ENCODE results near the gene CAB39.
"Not testable (repeated sequence)": the region's sequence is repeated elsewhere in the genome, so short reads cannot be mapped to it uniquely, and the experiment has no call there.

The CAB39 gene

GRCh38 chr2:230696670-230697069 is 16.0 kb upstream of the CAB39 start:
- in situ Hi-C loops (cut with MboI; ENCODE audit: low pct_unique_long_range_greater_than_20kb, low sequenced_read_pairs, unreplicated experiment): no loop called here
- TF ChIP-seq CTCF (IDR thresholded peaks at IDR 0.05; ENCODE audit: extremely low read depth, insufficient read depth, missing control alignments): no peak
- DNase-seq (ENCODE audit: low spot score): no peak

- DNase-seq (ENCODE audit: low spot score): no peak
- in situ Hi-C loops (cut with MboI; ENCODE audit: low pct_unique_long_range_greater_than_20kb, low sequenced_read_pairs, unreplicated experiment): no loop called here
- no peak for TF ChIP-seq CTCF (IDR thresholded peaks at IDR 0.05; ENCODE audit: extremely low read depth, insufficient read depth, missing control alignments)
Observed at GRCh38 chr2:230697676-230698075, 15.0 kb upstream of the CAB39 start.

GRCh38 chr2:230698753-230699152 is 13.9 kb upstream of the CAB39 start:
- not testable (repeated sequence) for DNase-seq (ENCODE audit: low spot score)

GRCh38 chr2:230700447-230700846 is 12.2 kb upstream of the CAB39 start:
- no peak for TF ChIP-seq CTCF (IDR thresholded peaks at IDR 0.05; ENCODE audit: extremely low read depth, insufficient read depth, missing control alignments)
- in situ Hi-C loops (cut with MboI; ENCODE audit: low pct_unique_long_range_greater_than_20kb, low sequenced_read_pairs, unreplicated experiment): no loop called here
- no peak for DNase-seq (ENCODE audit: low spot score)

More at GRCh38 chr2:230698753-230699152, 13.9 kb upstream of the CAB39 start:
- in situ Hi-C loops (cut with MboI; ENCODE audit: low pct_unique_long_range_greater_than_20kb, low sequenced_read_pairs, unreplicated experiment): not testable (repeated sequence)

GRCh38 chr2:230701308-230701707 is 11.3 kb upstream of the CAB39 start:
- no peak for TF ChIP-seq CTCF (IDR thresholded peaks at IDR 0.05; ENCODE audit: extremely low read depth, insufficient read depth, missing control alignments)
- in situ Hi-C loops (cut with MboI; ENCODE audit: low pct_unique_long_range_greater_than_20kb, low sequenced_read_pairs, unreplicated experiment): no loop called here
- DNase-seq (ENCODE audit: low spot score): no peak

- DNase-seq (ENCODE audit: low spot score); in situ Hi-C loops (cut with MboI; ENCODE audit: low pct_unique_long_range_greater_than_20kb, low sequenced_read_pairs, unreplicated experiment): not testable (repeated sequence)
Observed at GRCh38 chr2:230702457-230702856, 10.2 kb upstream of the CAB39 start.

GRCh38 chr2:230703514-230703913 is 9.1 kb upstream of the CAB39 start:
- in situ Hi-C loops (cut with MboI; ENCODE audit: low pct_unique_long_range_greater_than_20kb, low sequenced_read_pairs, unreplicated experiment): no loop called here
- DNase-seq (ENCODE audit: low spot score): no peak
- TF ChIP-seq CTCF (IDR thresholded peaks at IDR 0.05; ENCODE audit: extremely low read depth, insufficient read depth, missing control alignments): no peak

- DNase-seq (ENCODE audit: low spot score): no peak
- in situ Hi-C loops (cut with MboI; ENCODE audit: low pct_unique_long_range_greater_than_20kb, low sequenced_read_pairs, unreplicated experiment): no loop called here
- no peak for TF ChIP-seq CTCF (IDR thresholded peaks at IDR 0.05; ENCODE audit: extremely low read depth, insufficient read depth, missing control alignments)
Observed at GRCh38 chr2:230706053-230706521, 6.6 kb upstream of the CAB39 start.
